IMR-90 (cell line): Measurements from ENCODE around the gene SMARCD2. TPM values are rescaled to one million over a fixed set of nuclear protein-coding genes. Genes with fewer than 3 reads are reported as not detected.

Experiments
- ATAC-seq: fragments of 200-7000 bp; cut with Tn5 transposase; 2 replicates; pipeline ENCODE4 v1.9.1; 2020; ENCODE audit warnings: low read depth, mild to moderate bottlenecking, moderate library complexity
- BruUV-seq: library from RNA; stranded (reverse); fragments of 400-500 nt; replicated peaks from 2 replicates; lab custom pipeline; 2021; lab: Mats Ljungman, UMichigan
- CTCF ChIA-PET: fragments of 300-600 bp; formaldehyde crosslinking; extraction: SDS; loops from one replicate; lab custom pipeline; 2021; ENCODE audit warnings: antibody characterized with exemption; lab: Yijun Ruan, JAX
- POLR2A ChIA-PET: fragments of 300-600 bp; sonication (Branson Sonifier 250); formaldehyde crosslinking; loops from one replicate; lab custom pipeline; 2022; ENCODE audit warnings: antibody characterized with exemption; ENCODE audit not compliant: unreplicated experiment; lab: Charles Lee
- DNase-seq: peaks from one replicate; pipeline ENCODE4 v3.0.0; 2013
- H2AFZ ChIP-seq: replicated peaks from 2 replicates; pipeline ENCODE3; 2013; ENCODE audit warnings: low read length, mild to moderate bottlenecking; ENCODE audit not compliant: poor library complexity
- H2AK5ac ChIP-seq: 2 replicates; pipeline ENCODE4 v1.6.1; 2013; ENCODE audit warnings: low read depth, low read length, inconsistent platforms
- H2AK9ac ChIP-seq: replicated peaks from 2 replicates; pipeline ENCODE3; 2013; ENCODE audit warnings: mild to moderate bottlenecking, low read depth, low read length, moderate library complexity; ENCODE audit not compliant: poor library complexity
- H2BK120ac ChIP-seq: 2 replicates; pipeline ENCODE4 v1.6.1; 2013; ENCODE audit warnings: low read depth, low read length, inconsistent platforms
- H2BK15ac ChIP-seq: 3 replicates; pipeline ENCODE4 v1.6.1; 2013; ENCODE audit warnings: low read depth, low read length, inconsistent platforms
- H2BK20ac ChIP-seq: 2 replicates; pipeline ENCODE4 v1.6.1; 2013; ENCODE audit warnings: low read depth, mild to moderate bottlenecking, inconsistent platforms, low read length, moderate library complexity
- H2BK5ac ChIP-seq: 2 replicates; pipeline ENCODE4 v1.6.1; 2013; ENCODE audit warnings: mild to moderate bottlenecking, low read depth, low read length, inconsistent platforms; ENCODE audit not compliant: poor library complexity, severe bottlenecking
- H3K14ac ChIP-seq: replicated peaks from 2 replicates; pipeline ENCODE4 v1.6.1; 2013; ENCODE audit warnings: low read depth, low read length, inconsistent platforms
- H3K18ac ChIP-seq: 2 replicates; pipeline ENCODE4 v1.6.1; 2013; ENCODE audit warnings: low read depth, low read length, control low read depth
- H3K23ac ChIP-seq: 2 replicates; pipeline ENCODE4 v1.6.1; 2013; ENCODE audit warnings: low read depth, low read length, inconsistent platforms
- H3K27ac ChIP-seq: 2 replicates; pipeline ENCODE4 v1.5.1; 2013; ENCODE audit warnings: mild to moderate bottlenecking, control low read depth, low read length; ENCODE audit not compliant: insufficient read depth
- H3K27me3 ChIP-seq: 2 replicates; pipeline ENCODE4 v1.6.1; 2013; ENCODE audit warnings: low read length; ENCODE audit not compliant: control insufficient read depth, insufficient read depth
- H3K36me3 ChIP-seq: 2 replicates; pipeline ENCODE4 v1.6.1; 2013; ENCODE audit warnings: low read length, mixed read lengths; ENCODE audit not compliant: control insufficient read depth, insufficient read depth
- H3K4ac ChIP-seq: 2 replicates; pipeline ENCODE4 v1.6.1; 2013; ENCODE audit warnings: low read depth, low read length, inconsistent platforms
- H3K4me1 ChIP-seq: 2 replicates; pipeline ENCODE4 v1.6.1; 2013; ENCODE audit warnings: low read length, mixed read lengths; ENCODE audit not compliant: control insufficient read depth, insufficient read depth
- H3K4me2 ChIP-seq: 2 replicates; pipeline ENCODE4 v1.6.1; 2013; ENCODE audit warnings: low read depth, mild to moderate bottlenecking, control low read depth, low read length, moderate library complexity
- H3K4me3 ChIP-seq: 2 replicates; pipeline ENCODE4 v1.5.1; 2013; ENCODE audit warnings: low read depth, mild to moderate bottlenecking, control low read depth, low read length, moderate library complexity; ENCODE audit not compliant: insufficient read depth
- H3K56ac ChIP-seq: 2 replicates; pipeline ENCODE4 v1.6.1; 2013; ENCODE audit warnings: low read length, inconsistent platforms; ENCODE audit not compliant: insufficient read depth; ENCODE audit errors: extremely low read depth
- H3K79me1 ChIP-seq, 2 experiments: 2 replicates each; pipeline ENCODE4 v1.6.1; 2013; ENCODE audit warnings: low read length in 2 of 2, inconsistent platforms in 1 of 2, low read depth in 1 of 2
- H3K9ac ChIP-seq: 2 replicates; pipeline ENCODE4 v1.6.1; 2013; ENCODE audit warnings: low read depth, low read length, control low read depth
- H3K9me1 ChIP-seq: 2 replicates; pipeline ENCODE4 v1.6.1; 2013; ENCODE audit warnings: low read length, inconsistent platforms; ENCODE audit not compliant: insufficient read depth
- H3K9me3 ChIP-seq: 2 replicates; pipeline ENCODE4 v1.6.1; 2013; ENCODE audit warnings: low read length; ENCODE audit not compliant: control insufficient read depth, insufficient read depth
- H4K20me1 ChIP-seq: 2 replicates; pipeline ENCODE4 v1.6.1; 2013; ENCODE audit warnings: low read length, inconsistent platforms; ENCODE audit not compliant: insufficient read depth
- H4K5ac ChIP-seq: 2 replicates; pipeline ENCODE4 v1.6.1; 2013; ENCODE audit warnings: mild to moderate bottlenecking, low read depth, low read length, control low read depth
- H4K8ac ChIP-seq, 2 experiments: 2 replicates each; pipeline ENCODE4 v1.6.1; 2013; ENCODE audit warnings: low read depth in 2 of 2, low read length in 2 of 2, control low read depth in 1 of 2, inconsistent platforms in 1 of 2
- H4K91ac ChIP-seq: 2 replicates; pipeline ENCODE4 v1.6.1; 2013; ENCODE audit warnings: low read depth, low read length, inconsistent platforms; ENCODE audit not compliant: insufficient read depth
- MAZ ChIP-seq: IDR thresholded peaks from 2 replicates; pipeline ENCODE4 v1.6.1; 2012; ENCODE audit warnings: low read depth, mild to moderate bottlenecking, low read length, improper control_type of control experiment, moderate library complexity, borderline replicate concordance
- NFE2L2 ChIP-seq: fragments of 150-350 bp; IDR thresholded peaks from 2 replicates; pipeline ENCODE4 v1.6.1; 2016; ENCODE audit warnings: low read depth, mild to moderate bottlenecking, low read length
- RCOR1 ChIP-seq: IDR thresholded peaks from 2 replicates; pipeline ENCODE4 v1.6.1; 2012; ENCODE audit warnings: mild to moderate bottlenecking, low read length, improper control_type of control experiment; ENCODE audit not compliant: insufficient replicate concordance
- WGBS, 2 experiments: methylation state at CpG; one replicate each; pipeline versions ENCODE4 v1.1.5 to v1.1.7; 2013; ENCODE audit warnings: missing lambda C conversion rate in 2 of 2; ENCODE audit not compliant: insufficient read length in 1 of 2; ENCODE audit errors: extremely low coverage in 2 of 2; 5-methylcytosine and 5-hydroxymethylcytosine counted together
- dilution Hi-C: fragments of 300-500 bp; cut with HindIII; formaldehyde crosslinking; loops from one replicate; pipeline ENCODE4 v1.14.3; 2018; ENCODE audit warnings: low sequenced_read_pairs; ENCODE audit not compliant: unreplicated experiment
- in situ Hi-C: fragments of 300-500 bp; cut with MboI; formaldehyde crosslinking; loops from 3 replicates; pipeline ENCODE4 v1.14.3; 2019; ENCODE audit warnings: low sequenced_read_pairs, inconsistent platforms, mixed read lengths
- intact Hi-C: fragments of 100-400 bp; cut with micrococcal nuclease; formaldehyde crosslinking; loops from 2 replicates; pipeline ENCODE4 v1.10.0; 2022
- polyA plus RNA-seq, 3 experiments: library from polyadenylated mRNA; depleted of rRNA; stranded (reverse); fragments of >200 nt; gene quantifications; 2 replicates each; pipeline ENCODE4 v1.2.3, GENCODE V29; 2012; ENCODE audit warnings: low replicate concordance in 1 of 3
- total RNA-seq: library from RNA; depleted of rRNA; stranded (reverse); fragments of >200 nt; gene quantifications from 2 replicates; pipeline ENCODE4 v1.2.3, GENCODE V29; 2012
- TF ChIP-seq, protein P1 (sequence below): fragments of 150-350 bp; IDR thresholded peaks from 2 replicates; pipeline ENCODE4 v1.6.1; 2017; ENCODE audit warnings: mild to moderate bottlenecking, antibody characterized with exemption, low read length, low read depth

SMARCD2 gene
- total and polyA plus RNA-seq, 2 of the 4 experiments (the other 2 are of a cell fraction) = 56.9 to 91.2 TPM

DNA sequence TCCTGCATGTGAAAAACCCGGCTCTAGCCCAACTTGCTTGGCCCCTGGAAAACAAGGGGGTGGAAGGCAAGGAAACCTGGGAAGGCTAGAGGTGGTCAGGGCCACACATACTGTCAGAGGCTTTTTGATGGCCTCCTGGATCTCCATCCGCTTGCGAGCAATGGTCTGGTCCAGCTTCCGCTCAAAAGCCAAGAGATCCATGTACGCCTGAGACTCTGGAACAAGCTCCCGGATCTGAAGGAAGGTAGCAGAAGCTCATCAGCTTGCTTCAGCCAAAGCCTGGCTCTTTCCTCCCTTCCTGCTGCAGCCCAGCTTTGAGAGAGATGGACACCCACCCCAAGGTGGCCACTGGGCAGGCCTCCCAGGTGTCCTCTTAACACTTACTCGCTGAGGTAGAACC, 5.7 kb downstream of the SMARCD2 start:
- Histone ChIP-seq H3K9me1 (peaks cover 12% of the 10 kb centered on the region), H2AK5ac (no peak overlapping the region), H3K79me1 (peaks cover 12 to 82% of the 10 kb centered on the region in 2 experiments; a peak in 3 of 4 replicates), H3K9me3 (no peaks in the 10 kb centered on the region), H4K8ac (no peak overlapping the region), H3K18ac (no peak overlapping the region), H2BK120ac (no peak overlapping the region), H2BK20ac (no peak overlapping the region), H3K4me1 (peaks cover 21% of the 10 kb centered on the region), H4K5ac (no peak overlapping the region), H3K14ac (no peak overlapping the region), H4K20me1 (peaks cover 56% of the 10 kb centered on the region), H3K23ac (no peak overlapping the region), H2AK9ac (no peak overlapping the region), H2BK5ac (no peak overlapping the region), H3K4me3 (no peak overlapping the region), H3K36me3 (peaks cover 43% of the 10 kb centered on the region), H3K4ac (no peak overlapping the region), H2AFZ (no peak overlapping the region), H3K56ac (no peak overlapping the region), H3K9ac (no peak overlapping the region), H3K27ac (no peak overlapping the region), H2BK15ac (no peak overlapping the region), H4K91ac (no peak overlapping the region), H3K27me3 (no peaks in the 10 kb centered on the region), H3K4me2 (no peak overlapping the region)
- POLR2A ChIA-PET = interaction anchor here (0.5 kb wide), 1 partner anchor 8 kb away, joined by 3 read pairs; no protein-coding TSS in a partner anchor
- BruUV-seq = no TSS peak
- intact Hi-C loops = no loop called here
- CTCF ChIA-PET = no interaction called here
- dilution Hi-C loops = no loop called here
- DNase-seq = no peak
- no peak for TF ChIP-seq MAZ
- TF ChIP-seq RCOR1 = no peak
- TF ChIP-seq, protein P1, sequence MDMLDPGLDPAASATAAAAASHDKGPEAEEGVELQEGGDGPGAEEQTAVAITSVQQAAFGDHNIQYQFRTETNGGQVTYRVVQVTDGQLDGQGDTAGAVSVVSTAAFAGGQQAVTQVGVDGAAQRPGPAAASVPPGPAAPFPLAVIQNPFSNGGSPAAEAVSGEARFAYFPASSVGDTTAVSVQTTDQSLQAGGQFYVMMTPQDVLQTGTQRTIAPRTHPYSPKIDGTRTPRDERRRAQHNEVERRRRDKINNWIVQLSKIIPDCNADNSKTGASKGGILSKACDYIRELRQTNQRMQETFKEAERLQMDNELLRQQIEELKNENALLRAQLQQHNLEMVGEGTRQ = no peak
- no peak for TF ChIP-seq NFE2L2
- WGBS, 2 experiments = 98% methylated on average over 6 of the region's 7 CpGs; no CpG with 5 or more reads in 1 of the 2 experiments
- in situ Hi-C loops = no loop called here
- ATAC-seq = no peak
